ENCODE data around the gene PET117.

DNA sequence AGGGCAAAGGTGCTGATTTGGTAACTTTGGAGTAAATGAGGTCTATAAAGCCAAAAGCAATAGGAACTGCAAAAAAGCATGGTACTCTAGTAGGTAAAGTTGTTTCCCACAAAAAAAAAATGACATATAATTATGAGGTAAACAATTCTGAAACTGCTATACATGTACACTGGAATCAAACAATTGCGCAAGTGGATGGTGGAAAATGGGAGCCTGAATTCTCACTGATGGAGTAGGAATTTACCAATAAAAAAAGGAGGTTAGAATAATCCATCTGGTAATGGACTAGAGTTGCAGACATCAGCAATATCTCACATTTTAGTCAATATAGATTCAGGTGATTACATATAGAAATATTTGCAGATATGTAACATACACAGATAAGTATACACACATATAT lies 5.0 kb upstream of the PET117 start:
- TF ChIP-seq POLR2A (IDR thresholded peaks at IDR 0.05) (no peak), POLR2AphosphoS5 (IDR thresholded peaks at IDR 0.05) (no peak)
- TF ChIP-seq, protein P1, sequence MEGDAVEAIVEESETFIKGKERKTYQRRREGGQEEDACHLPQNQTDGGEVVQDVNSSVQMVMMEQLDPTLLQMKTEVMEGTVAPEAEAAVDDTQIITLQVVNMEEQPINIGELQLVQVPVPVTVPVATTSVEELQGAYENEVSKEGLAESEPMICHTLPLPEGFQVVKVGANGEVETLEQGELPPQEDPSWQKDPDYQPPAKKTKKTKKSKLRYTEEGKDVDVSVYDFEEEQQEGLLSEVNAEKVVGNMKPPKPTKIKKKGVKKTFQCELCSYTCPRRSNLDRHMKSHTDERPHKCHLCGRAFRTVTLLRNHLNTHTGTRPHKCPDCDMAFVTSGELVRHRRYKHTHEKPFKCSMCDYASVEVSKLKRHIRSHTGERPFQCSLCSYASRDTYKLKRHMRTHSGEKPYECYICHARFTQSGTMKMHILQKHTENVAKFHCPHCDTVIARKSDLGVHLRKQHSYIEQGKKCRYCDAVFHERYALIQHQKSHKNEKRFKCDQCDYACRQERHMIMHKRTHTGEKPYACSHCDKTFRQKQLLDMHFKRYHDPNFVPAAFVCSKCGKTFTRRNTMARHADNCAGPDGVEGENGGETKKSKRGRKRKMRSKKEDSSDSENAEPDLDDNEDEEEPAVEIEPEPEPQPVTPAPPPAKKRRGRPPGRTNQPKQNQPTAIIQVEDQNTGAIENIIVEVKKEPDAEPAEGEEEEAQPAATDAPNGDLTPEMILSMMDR (IDR thresholded peaks at IDR 0.05), result no peak
